Thoracic aorta endothelial cell (primary cell): ENCODE measurements around the gene PLCD1. TPM values are rescaled to one million over a fixed set of nuclear protein-coding genes. Genes with fewer than 3 reads are reported as not detected.

Source experiments
- small RNA-seq: library from RNA; depleted of rRNA; stranded (forward); fragments of <200 nt; gene quantifications from one replicate; pipeline ENCODE3, GENCODE V24; 2012
- total RNA-seq: library from RNA; depleted of rRNA; stranded (reverse); fragments of >200 nt; gene quantifications from 2 replicates; pipeline ENCODE4 v1.2.3, GENCODE V29; 2012

PLCD1 gene
- total RNA-seq, result 18.0 and 22.3 TPM in 2 replicates

DNA sequence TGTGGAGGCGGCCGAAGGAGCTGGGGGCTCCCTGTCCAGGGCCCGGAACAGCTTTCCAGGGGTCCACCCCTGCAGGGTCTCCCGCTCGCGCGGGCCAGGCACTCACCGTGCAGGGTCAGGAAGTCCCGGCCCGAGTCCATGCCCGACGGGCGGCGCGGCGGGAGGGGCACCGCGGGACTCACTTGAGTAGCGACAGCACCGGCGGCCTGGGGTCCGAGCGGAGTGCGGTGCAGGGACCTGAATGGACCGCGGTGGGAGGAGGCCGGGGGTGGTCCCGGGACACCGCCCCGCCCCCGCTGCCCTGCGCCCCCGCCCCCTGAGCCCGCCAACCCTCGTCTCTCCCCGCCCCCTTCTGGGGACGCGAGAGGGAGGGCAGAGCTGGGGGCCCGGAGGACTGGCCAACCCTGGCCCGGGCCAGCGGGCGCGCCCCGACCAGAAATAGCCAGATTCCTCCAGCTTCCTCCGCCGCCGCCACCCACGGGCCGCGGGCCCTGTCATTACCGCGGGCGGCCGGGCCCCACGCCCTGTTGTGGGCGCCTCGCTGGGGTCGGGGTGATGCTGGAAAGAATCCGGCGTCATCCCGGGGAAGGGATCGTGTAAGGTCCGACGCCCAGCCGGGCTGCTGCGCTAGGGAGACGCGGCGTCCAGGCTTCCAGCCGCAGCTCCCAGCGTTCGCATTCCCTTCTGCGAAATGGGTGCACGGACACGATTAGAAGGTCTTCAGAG is at the start of gene PLCD1:
Gene PLCD1, minus strand, starts transcription at position 243 of the 726 bp plus-strand sequence. Its CDS starts 103 bp downstream, at position 140.

DNA sequence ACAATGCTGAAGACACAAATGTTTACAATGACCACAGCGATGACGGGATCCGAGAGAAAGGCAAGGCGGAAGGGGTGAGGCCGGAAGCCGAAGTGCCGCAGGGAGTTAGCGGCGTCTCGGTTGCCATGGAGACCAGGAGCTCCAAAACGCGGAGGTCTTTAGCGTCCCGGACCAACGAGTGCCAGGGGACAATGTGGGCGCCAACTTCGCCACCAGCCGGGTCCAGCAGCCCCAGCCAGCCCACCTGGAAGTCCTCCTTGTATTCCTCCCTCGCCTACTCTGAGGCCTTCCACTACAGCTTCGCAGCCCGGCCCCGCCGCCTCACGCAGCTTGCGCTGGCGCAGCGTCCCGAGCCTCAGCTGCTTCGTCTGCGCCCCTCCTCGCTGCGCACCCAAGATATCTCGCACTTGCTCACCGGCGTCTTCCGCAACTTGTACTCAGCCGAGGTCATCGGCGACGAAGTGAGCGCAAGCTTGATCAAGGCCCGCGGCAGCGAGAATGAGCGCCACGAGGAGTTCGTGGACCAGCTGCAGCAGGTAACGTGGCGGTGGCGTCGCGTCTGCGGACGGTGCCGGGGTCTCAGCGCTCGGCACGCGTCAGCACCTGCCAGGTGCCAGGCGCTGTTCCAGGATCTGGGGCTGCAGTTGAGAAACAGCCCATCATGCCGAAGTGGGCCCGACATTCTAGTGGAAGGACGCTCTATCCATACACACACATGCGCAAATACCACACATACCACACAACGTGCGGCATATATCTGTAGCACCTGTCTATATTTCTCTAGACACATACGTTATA is 9.9 kb upstream of the PLCD1 start, which contains the start of gene DLEC1:
Gene DLEC1, plus strand, starts transcription at position 108 of the 798 bp plus-strand sequence. Its CDS starts 18 bp downstream, at position 126.

DNA sequence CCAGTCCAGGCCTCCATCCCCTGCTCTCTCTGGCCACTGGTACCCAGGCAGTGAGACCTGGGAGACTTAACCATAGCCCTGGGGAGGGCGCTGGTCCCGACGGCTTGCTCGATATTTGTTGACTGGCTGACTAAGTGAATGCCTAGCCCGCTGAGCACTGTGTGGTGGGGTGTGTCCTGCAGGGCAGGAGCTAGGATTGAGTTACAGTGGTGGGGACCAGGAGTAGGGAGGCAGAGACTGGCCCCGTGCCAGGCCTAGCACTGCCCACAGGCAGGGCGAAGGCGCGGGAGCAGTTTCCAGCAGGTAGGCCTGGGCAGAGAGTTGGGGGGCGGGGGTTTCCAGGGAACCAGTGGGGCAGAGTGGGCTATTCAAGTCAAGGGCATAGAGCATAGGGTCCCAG is 38.9 kb downstream of the PLCD1 start, which contains the start of gene VILL:
Gene VILL, plus strand, starts transcription at position 260 of the 400 bp plus-strand sequence. CDS start 2,887 bp downstream, outside the sequence.

Small RNA genes within 50 kb of the gene (small RNA-seq; reads per million reads assigned to genes)
- 14.6 reads per million, percentile 94 among the genes with 10 or more reads in this experiment for gene MIR26A1
- gene RF00019, result not detected

Other genes with a start within 250 kb of the PLCD1 start
- gene CTDSPL, start 167.8 kb downstream of the PLCD1 start, total RNA-seq, result 43.6 and 53.0 TPM in 2 replicates
- gene VILL, start 38.9 kb downstream of the PLCD1 start, total RNA-seq, result 5.3 and 6.9 TPM in 2 replicates
- gene DLEC1, start 9.6 kb upstream of the PLCD1 start, total RNA-seq, result 0.14 TPM in 1 of 2 replicates, not detected in the other
- 24.6 and 26.1 TPM in 2 replicates for gene ACAA1, start 107.5 kb upstream of the PLCD1 start, total RNA-seq
- gene MYD88, start 109.0 kb upstream of the PLCD1 start, total RNA-seq, result 12.8 and 13.1 TPM in 2 replicates
- gene OXSR1, start 135.9 kb upstream of the PLCD1 start, total RNA-seq, result 56.5 and 60.2 TPM in 2 replicates
- gene SLC22A13, start 236.2 kb upstream of the PLCD1 start, total RNA-seq, result 0.22 and 0.27 TPM in 2 replicates